ENCODE measurements around the gene GPN2.

The GPN2 gene

DNA sequence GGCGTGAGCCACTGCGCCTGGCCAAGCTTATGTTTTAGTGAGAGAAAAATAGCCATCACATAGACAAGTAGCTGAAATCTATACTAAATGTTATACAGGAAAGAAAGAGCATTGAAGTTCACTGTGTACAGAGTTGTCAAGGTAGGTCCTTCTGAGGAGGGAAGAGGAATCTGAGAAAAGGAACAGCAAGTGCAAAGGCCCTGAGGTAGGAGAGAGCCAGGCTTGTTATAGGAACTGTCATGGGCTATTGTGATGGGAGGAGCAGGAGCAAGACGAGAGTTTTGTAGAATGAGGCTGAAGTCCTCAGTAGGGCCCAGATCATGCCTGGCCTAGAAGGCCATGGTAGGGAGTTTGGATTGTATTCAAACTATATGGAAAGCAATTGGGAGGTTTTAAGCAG, 59.0 kb downstream of the GPN2 start:
- DNase-seq: no peak

DNA sequence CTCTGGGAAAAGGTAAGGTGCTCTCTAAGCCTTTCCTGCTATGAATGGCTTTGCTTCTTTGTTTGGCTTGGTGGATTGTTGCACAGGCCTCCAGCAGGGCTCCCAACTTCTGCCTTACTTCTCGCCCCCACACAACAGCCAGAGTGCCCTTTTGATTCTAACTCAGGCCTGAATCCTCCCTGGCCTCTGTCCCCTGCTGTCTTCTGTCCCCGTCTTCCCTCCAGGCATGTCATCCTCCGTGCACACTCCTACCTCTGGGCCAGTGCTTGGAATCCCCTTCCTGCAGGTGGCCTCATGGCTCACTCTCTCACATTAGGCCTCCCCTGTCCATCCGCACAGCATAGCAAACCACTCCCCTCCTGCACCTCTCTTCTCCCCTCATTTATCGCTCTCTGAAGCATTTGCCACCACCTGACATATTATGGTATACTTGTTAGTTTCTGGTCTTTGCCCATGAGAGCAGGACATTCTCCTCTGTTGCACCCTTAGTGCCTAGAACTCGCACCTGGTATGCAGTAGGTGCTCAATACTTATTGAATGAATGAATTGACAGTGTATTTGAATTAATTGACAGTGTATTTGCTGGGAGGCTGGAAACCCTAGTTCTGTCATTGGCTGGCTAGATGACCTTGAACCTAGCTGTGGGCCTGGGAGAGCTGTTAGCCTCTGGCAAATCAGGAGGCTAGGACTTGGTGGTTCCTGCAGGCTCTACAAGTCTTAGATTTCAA, 60.7 kb downstream of the GPN2 start:
- DNase-seq: no peak

DNA sequence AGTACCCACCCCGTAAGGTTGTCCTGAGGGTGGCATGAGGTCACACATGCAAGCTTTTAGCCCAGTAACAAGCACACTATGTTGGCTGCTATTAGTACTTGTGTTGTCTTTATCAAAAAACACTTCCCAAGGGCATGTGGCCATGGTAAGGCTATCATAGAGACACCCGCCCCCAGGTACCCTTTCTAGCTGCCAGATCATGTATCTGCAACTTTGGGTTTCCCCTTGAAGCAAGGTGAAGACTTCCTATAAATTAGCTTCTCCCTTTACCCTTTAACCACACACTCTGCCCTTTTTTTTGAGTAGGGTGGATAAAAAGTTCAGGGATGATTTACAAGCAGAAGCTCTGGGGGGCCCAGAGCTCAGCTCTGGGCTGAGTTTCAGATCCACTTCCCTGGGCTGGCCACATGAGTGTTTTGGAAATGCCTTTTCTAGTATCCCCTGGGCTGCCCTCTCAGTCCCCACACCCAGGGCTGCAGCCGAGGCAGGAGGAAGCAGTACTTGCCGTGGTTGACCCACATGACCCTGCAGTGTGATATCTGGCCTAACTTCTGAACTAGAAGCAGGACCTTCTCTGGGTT, 61.6 kb downstream of the GPN2 start:
- peak; percentile 51 for DNase-seq

DNA sequence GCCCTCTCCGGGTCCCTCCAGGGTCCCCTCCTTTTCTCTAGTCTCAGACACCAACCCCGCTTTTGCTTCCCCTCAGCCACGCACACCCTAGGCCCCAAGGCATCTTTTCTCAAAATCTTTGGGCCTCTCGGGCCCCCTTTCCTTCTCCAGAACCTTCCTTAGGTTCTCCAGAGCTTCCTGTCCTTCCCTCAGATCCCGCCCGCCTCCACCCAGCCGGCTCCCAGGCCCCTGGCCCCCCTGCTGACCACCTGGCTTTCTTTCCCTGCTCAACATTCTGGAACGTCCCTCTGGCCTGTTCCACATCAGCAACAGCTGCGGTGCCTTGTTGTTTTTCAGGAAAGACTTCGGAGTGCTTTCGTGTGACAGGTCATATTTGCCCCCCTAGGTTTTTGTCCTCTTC, 62.4 kb downstream of the GPN2 start:
- DNase-seq: no peak

DNA sequence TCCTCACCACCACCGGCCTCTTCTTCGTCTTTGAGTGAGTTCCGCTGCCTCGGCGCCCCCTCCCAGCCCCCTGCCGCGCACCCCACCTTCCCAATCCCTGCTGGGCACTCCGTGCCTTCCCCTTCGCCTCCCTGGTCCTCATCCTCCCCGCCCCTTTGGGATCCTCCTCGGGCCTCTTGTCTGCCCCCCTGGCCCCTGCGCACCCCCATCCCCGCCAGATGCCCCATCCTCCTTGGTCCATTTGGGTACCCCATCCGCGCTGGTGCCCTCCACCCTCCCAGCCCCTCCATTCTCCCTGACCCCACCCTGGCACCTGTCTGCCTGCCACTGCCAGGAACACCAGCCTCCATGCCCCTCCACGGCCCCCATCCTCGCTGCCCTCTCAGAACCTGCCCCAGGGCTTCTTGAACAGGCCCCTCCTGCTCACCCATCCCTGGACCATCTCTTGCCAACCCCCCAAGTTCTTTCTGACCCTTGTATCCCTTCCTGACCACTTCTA, 62.9 kb downstream of the GPN2 start:
- DNase-seq: no peak

DNA sequence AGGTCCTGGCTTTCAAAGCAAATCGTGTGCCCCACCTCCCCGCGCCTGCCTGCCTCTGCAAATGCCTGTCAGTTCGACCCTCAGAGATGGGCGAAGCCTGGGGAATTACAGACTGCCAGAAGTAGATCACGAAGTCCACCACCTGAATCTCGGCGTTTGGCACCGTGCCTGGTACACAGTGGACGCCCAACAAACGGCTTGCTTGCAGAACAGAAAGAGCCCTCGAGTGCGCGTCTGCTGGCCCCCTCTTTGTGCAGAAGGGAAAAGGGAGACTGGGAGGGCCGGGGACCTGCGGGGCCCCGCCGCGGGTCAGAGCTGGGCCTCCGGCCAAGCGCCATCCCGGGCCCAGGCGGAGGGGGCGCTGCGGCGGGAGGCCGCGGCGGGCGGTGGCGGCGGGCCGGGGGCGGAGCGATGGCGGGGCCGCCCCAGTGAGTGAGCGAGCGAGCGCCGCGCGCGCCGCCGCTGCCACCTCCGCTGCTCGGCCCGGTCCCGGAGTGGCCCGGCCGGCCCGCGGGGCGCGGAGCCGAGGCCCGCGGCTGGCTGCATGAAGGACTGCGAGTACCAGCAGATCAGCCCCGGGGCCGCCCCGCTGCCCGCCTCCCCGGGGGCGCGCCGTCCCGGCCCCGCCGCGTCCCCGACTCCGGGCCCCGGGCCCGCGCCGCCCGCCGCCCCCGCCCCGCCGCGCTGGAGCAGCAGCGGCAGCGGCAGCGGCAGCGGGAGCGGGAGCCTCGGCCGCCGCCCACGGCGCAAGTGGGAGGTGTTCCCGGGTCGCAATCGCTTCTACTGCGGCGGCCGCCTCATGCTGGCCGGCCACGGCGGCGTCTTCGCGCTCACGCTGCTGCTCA, 63.6 kb downstream of the GPN2 start, which contains the start of gene ZDHHC18:
Gene ZDHHC18 (plus strand): TSS at position 428 of the 845 bp plus-strand sequence. CDS start 117 bp downstream, at position 545.
- DNase-seq: peak; percentile 63
